ENCODE measurements around the gene ANKRD9. TPM values are rescaled to one million over a fixed set of nuclear protein-coding genes. Genes with fewer than 3 reads are reported as not detected.
A peak's percentile ranks its signal among the peaks of the same experiment; 100 is the strongest.
"Not testable (repeated sequence)": the region's sequence is repeated elsewhere in the genome, so short reads cannot be mapped to it uniquely, and the experiment has no call there.

Gene ANKRD9
- polyA plus RNA-seq, 6 donors from 2014 or later = 0.08 to 0.49 (median 0.17) TPM; not detected in 1

DNA sequence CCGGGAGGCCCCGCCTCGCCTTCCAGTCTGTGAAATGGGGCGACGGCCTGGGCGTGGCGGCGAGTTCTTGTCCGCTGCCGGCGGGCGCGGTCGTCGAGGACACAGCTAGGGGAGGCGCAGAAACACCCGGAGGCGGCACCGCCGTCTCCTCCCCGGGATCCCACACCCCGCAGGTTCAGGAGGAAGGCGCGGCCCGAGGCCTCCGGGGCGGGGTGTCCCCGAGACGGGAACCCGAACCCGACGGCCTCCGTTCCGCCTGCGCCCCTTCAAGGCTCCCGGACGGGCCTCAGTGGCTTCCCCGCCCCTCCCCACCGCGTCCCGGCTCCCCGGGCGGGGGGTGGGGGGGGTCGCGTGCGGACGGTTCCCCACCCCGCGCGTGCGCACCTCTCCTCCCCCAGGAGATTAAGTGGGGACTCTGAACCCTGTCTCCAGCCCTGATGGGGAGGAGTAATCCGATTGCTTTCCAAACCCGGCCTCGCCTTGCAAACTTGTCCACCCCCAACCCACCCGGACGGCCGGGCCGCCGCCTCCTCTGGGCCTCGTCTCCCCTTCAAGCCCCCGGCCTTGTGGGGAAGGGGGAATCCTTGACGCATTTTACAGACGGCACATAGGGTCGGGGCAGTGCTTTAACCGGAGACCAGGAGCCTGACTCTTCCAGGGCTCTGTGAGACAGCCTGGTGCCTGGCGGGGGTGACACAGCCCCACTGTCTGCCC, 35.3 kb upstream of the ANKRD9 start:
- ATAC-seq (ENCODE audit: low read depth in 2 of 2) = peak; percentile 66 to 67

DNA sequence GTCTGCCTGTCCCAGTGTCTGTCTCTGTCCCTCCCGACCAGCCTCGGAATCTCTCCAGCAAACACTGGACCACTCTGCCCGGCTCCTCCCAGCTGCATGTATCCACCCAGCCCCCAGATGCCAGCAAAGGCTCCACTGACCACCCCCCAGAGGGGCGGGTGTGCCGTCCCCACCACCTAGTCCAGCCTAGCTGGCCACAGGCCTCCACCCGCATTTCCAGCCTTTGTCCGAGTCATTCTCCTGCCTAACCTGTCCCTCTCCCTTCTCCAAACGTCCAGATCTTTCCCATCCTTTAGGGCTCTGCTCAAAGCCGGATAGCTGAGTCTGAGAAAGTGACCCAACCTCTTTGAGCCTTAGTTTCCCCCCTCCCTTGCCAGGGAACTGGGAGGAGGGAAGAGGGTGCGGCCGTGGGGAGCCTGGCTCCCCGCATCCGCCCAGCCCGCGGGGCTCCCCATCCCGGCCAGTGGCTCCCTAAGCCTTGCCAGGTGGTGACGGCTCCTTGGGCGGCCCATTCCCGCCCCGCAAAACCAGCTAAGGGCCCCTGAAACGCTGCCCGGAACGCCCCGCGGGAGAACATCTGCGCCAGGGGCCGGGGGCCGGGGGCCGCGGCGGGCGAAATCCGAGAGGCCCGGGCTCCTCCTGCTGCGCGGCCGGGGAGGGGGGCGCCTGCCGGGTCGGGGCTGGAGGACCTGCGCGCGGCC, 34.6 kb upstream of the ANKRD9 start:
- Mint-ChIP-seq H3K9me3 (peaks cover 0 to 6% (median 0%) of the 10 kb centered on the region in 7 donors), H3K27me3 (peaks cover 17 to 55% (median 34%) of the 10 kb centered on the region in 3 donors), H3K36me3 (peaks cover 0 to 8% of the 10 kb centered on the region in 2 donors), H3K4me1 (peaks cover 13 to 23% (median 16%) of the 10 kb centered on the region in 3 donors), H3K27ac (no peak overlapping the region), H3K4me3 (peak overlapping the region in 4 of 8 donors; percentile 16 to 86 (median 61))
- DNase-seq = no peak
- ATAC-seq (ENCODE audit: low read depth in 2 of 2) = no peak

More for the DNA sequence above, 35.3 kb upstream of the ANKRD9 start:
- H3K27ac Mint-ChIP-seq = peak overlapping the region in 1 of 6 donors; percentile 64
- peaks cover 13 to 23% (median 16%) of the 10 kb centered on the region in 3 donors for H3K4me1 Mint-ChIP-seq
- peak; percentile 32 for DNase-seq
- H3K4me3 Mint-ChIP-seq = peak overlapping the region in 7 of 8 donors; percentile 52 to 87 (median 61)
- peaks cover 17 to 56% (median 35%) of the 10 kb centered on the region in 3 donors for H3K27me3 Mint-ChIP-seq
- H3K9me3 Mint-ChIP-seq = peaks cover 0 to 6% (median 0%) of the 10 kb centered on the region in 7 donors
- peaks cover 0 to 8% of the 10 kb centered on the region in 2 donors for H3K36me3 Mint-ChIP-seq

DNA sequence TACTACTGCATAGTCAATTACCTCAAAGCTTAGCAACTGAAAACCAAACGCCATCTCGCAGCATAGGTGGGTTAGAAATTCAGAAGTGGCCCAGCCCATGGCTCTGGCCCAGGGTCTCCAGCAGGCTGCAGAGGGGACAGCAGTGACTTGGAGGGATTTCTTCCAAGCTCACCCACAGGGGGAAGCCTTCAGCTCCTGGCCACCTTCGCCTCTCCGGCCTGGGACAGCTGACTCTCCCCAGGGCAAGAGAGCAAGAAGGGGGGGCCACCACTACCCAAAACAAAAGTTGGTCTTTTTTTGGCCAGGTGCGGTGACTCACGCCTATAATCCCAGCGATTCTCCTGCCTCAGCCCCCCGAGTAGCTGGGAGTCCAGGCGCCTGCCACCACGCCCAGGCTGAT, 32.2 kb upstream of the ANKRD9 start:
- Mint-ChIP-seq H3K4me1 (peaks cover 9 to 17% (median 10%) of the 10 kb centered on the region in 3 donors), H3K27ac (peak overlapping the region in 1 of 6 donors; percentile 47), H3K36me3 (peaks cover 0 to 8% of the 10 kb centered on the region in 2 donors), H3K27me3 (peaks cover 5 to 34% (median 28%) of the 10 kb centered on the region in 3 donors), H3K4me3 (no peak overlapping the region), H3K9me3 (no peaks in the 10 kb centered on the region)
- ATAC-seq (ENCODE audit: low read depth in 2 of 2) (no peak), DNase-seq (no peak)

DNA sequence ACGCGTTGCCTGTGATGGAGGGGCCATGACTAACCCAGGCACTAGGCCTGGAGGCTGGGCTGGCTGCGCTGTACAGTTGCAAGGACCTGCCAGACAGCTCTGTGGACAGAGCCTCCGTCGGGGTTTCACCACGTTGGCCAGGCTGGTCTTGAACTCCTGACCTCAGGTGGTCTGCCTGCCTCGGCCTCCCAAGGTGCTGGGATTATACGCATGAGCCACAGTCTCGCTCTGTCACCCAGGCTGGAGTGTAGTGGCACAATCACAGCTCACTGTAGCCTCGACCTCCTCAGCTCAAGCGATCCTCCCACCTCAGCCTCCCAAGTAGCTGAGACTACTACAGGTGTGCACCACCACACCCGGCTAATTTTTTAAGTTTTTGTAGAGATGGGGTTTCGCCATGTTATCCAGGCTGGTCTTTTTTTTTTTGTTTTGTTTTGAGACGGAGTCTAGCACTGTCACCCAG, 31.5 kb upstream of the ANKRD9 start:
- Mint-ChIP-seq H3K4me1 (peaks cover 8 to 16% (median 10%) of the 10 kb centered on the region in 3 donors), H3K27me3 (peaks cover 5 to 27% (median 24%) of the 10 kb centered on the region in 3 donors)
- not testable (repeated sequence) for H3K36me3 Mint-ChIP-seq; H3K4me3 Mint-ChIP-seq; ATAC-seq (ENCODE audit: low read depth in 2 of 2); H3K9me3 Mint-ChIP-seq; H3K27ac Mint-ChIP-seq; DNase-seq

DNA sequence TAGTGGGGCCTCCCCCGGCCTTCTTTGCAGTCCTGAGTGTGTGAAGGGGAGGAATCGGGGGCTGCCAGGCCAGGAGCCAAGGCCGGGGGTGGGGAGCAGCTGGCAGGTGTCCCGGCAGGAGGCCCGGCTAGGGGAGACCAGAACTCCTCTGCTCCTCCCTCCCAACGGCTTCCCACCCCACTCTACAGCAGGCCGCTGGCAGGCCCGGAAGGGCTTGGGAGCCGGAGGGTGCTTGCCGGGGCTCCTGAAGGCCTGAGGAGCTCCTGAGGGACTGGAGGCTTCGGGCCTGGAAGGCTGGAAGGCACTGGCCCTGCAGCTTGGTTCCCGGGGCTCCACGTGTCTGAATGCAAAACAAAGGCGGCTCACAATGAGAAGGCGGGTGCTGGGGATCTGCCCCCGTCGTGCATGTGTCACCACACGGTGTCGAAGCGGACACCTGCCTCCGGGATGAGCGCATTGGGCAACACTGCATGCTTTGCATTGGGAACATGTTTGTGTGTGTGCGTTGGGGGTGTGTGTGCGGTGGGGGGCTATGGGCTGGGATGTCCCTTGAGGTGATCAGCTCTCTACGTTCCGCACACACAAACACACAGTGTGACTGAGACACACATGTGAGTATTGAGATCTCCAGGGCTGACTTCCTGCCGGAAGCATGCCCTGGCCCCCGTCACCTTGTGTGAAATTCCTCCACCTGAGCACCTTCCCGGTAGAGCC, 30.9 kb upstream of the ANKRD9 start:
- H3K4me3 Mint-ChIP-seq = no peak overlapping the region
- H3K4me1 Mint-ChIP-seq = peaks cover 4 to 10% (median 9%) of the 10 kb centered on the region in 3 donors
- peaks cover 0 to 6% of the 10 kb centered on the region in 2 donors for H3K36me3 Mint-ChIP-seq
- no peaks in the 10 kb centered on the region for H3K9me3 Mint-ChIP-seq
- peaks cover 5 to 21% (median 18%) of the 10 kb centered on the region in 3 donors for H3K27me3 Mint-ChIP-seq
- DNase-seq = no peak
- H3K27ac Mint-ChIP-seq = no peak overlapping the region
- ATAC-seq (ENCODE audit: low read depth in 2 of 2) = no peak

DNA sequence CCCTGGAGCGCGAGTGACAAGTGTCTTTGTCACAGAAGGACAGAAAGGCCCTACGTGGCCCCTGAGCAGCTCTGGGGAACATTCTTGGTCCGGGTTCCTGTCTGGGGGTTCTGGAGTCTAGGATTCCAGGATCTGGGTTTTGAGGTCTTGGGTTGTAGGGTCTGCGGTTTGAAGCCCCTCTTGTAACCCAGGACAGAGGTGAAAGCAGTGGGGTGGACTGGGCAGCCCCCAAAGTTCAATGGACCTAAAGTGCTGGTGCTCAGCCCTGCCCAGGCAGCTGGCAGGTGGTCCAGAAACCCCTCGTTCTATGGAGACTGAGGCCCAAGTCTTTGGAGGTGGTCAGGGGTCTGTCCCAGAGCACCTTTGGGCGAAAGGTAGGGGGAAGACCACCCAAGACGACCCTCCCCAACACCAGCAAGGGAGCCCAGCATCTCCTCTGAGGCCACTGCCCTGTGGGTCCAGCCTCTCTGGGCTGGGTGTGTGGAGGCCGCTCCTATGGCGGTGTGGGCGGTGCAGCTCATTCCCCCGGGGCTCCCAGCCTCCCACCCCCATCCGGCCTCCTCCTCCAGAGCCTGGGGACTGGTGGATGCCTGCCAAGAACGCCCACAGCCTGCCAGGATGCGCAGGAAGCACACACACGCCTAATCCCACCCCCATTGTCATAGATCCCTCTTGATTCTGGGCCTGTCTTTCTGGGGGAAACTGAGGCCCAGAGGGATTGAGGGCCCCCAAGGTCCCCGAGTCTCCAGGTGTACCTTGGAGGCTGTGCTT, 30.2 kb upstream of the ANKRD9 start:
- Mint-ChIP-seq H3K4me3 (no peak overlapping the region), H3K4me1 (peaks cover 3 to 4% (median 4%) of the 10 kb centered on the region in 3 donors), H3K9me3 (no peaks in the 10 kb centered on the region), H3K36me3 (no peaks in the 10 kb centered on the region), H3K27ac (no peak overlapping the region), H3K27me3 (peaks cover 5 to 15% (median 11%) of the 10 kb centered on the region in 3 donors)
- ATAC-seq (ENCODE audit: low read depth in 2 of 2) (no peak), DNase-seq (no peak)

DNA sequence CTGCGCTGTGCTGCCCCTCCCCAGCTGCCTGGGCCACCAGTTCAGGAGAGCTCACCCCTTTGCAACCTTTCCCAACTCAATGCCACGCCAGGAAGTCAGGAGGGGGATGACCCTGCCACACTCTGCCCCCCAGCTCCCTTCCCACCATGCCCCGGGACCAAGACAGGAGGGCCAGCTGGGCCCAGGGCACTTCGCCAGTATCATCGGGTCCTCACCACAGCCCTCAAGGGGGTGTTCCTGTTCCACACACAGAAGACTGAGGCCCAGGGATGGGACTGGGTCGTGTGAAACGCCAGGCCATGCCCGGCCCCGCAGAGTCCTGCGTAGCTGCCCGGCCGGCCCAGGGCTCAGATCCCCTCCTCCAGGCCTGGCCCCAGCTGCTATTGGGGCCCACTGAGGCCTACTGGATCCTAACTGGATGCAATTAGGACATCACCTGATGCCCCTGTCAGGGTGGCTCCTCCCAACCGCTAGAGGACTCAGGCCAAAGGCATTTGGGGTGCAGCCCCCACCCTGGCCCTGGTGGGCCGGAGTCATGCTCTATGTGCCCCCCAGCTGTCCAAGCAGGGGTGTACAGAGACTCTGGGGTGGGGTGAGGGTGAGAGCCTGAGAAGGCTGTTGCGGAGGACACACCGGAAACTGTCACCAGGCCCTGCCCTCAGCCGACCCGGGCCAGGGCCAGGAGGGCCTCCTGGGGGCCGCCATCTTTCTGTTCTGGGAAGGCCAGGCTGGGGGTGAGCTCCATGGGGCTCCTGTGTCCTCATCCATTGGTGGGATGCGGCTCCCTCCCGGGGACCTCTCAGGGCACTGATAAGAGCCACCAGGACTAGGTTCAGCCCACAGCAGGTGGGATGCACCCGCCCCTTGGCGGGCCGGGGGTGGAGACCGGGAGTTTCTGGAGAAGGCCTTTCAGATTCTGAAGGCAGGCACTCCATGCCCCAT, 29.3 kb upstream of the ANKRD9 start:
- Mint-ChIP-seq H3K9me3 (no peaks in the 10 kb centered on the region), H3K27ac (no peak overlapping the region), H3K4me3 (no peak overlapping the region), H3K4me1 (peaks cover under 1 to 4% (median 3%) of the 10 kb centered on the region in 3 donors), H3K36me3 (no peaks in the 10 kb centered on the region), H3K27me3 (peaks cover under 1 to 10% (median 5%) of the 10 kb centered on the region in 3 donors)
- DNase-seq = no peak
- ATAC-seq (ENCODE audit: low read depth in 2 of 2) = no peak

DNA sequence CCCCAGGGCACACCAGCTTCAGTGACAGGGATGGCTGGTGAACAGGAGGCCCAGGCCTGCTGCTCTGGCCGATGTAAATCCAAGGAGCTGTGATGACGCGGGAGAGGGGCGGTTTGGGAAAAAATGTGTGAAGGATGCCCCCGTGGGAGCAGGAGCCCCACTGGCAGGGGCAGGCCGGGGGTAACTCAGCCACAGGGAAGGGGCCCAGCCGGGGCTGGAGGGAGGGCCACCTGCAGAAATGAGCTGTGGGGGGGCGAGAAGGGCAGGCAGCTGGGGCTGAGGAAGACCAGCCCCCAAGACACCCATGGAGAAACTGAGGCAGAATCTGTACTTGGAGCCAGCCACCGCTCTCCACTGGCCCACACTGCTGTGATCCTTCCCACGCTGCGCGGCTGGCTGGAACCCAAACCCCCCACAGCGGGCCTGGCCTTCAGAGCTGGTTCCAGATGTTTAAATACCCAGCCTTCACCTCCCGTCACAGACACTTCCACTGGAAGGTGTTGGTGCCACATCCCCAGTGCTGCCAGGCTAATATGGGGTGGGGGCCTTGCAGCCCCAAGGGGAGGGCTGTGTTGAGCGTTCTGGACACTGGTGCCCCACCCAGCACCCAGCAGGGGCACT, 28.5 kb upstream of the ANKRD9 start:
- H3K36me3 Mint-ChIP-seq = no peaks in the 10 kb centered on the region
- ATAC-seq (ENCODE audit: low read depth in 2 of 2) (no peak), DNase-seq (no peak)
- H3K9me3 Mint-ChIP-seq = no peaks in the 10 kb centered on the region
- no peak overlapping the region for H3K27ac Mint-ChIP-seq
- no peak overlapping the region for H3K4me3 Mint-ChIP-seq
- H3K4me1 Mint-ChIP-seq = peaks cover 0 to 3% (median 3%) of the 10 kb centered on the region in 3 donors
- peaks cover 0 to 5% (median 0%) of the 10 kb centered on the region in 3 donors for H3K27me3 Mint-ChIP-seq

DNA sequence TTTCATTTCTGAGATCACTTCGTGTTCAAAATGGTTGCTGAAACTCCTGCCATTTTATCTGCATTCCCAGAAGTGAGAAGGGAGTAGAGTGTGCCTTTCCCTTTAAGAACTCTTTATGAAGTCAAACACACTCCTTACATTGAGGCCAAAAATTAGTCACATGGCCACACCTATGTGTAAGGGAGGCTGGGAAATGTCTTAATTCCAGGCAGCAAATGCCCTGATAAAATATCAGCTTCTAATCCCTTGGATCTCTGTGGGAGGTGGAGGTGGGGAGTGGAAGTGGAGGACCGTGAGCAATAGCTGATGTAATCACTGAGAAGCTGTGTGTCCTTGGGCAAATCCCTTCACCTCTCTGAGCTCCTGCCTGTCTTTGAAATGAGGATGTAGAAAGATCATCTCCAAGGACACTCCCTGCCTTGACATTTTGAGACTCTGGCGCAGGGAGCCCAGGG, 22.7 kb upstream of the ANKRD9 start:
- Mint-ChIP-seq H3K4me3 (no peak overlapping the region), H3K36me3 (no peaks in the 10 kb centered on the region), H3K9me3 (no peaks in the 10 kb centered on the region), H3K4me1 (peaks cover 10 to 21% (median 13%) of the 10 kb centered on the region in 3 donors), H3K27me3 (no peaks in the 10 kb centered on the region), H3K27ac (no peak overlapping the region)
- no peak for DNase-seq
- no peak for ATAC-seq (ENCODE audit: low read depth in 2 of 2)

DNA sequence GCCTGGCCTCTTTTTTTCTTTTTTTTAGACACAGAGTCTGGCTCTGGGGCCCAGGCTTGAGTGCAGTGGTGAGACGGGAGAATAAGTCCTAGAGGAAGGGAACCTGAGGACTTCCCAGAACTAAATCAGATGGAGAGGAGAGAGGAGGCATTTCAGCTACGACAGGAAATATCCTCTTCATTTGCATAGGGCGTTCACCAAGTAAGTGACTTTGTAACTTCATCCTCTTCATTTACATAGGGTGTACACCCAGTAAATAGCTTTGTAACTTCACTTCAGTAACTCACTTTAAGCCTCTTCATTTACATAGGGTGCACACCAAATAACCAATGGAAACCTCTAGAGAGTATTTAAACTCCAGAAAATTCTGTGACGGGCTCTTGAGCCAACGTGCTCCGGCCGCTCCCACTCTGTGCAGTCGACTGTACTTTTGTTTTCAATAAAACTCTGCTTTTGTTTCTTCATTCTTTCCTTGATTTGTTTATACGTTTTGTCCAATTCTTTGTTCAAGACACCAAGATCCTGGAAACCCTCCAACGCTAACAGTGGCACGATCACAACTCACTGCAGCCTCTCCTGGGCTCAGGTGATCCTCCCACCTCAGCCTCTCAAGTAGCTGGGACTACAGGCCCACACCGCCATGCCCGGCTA, 21.4 kb upstream of the ANKRD9 start:
- peak overlapping the region; percentile 14 to 91 (median 74) for H3K27ac Mint-ChIP-seq
- no peaks in the 10 kb centered on the region for H3K27me3 Mint-ChIP-seq
- no peaks in the 10 kb centered on the region for H3K36me3 Mint-ChIP-seq
- H3K4me1 Mint-ChIP-seq = peaks cover 10 to 23% (median 14%) of the 10 kb centered on the region in 3 donors
- H3K9me3 Mint-ChIP-seq = no peaks in the 10 kb centered on the region
- H3K4me3 Mint-ChIP-seq = peak overlapping the region in 7 of 8 donors; percentile 5 to 81 (median 64)
- DNase-seq = peak; percentile 39
- ATAC-seq (ENCODE audit: low read depth in 2 of 2) = peak; percentile 91 to 95
